Prostate gland (tissue), 2 donors: ENCODE measurements around the gene CD40LG.

ENCODE experiments used
- POLR2A ChIP-seq: fragments of 450-650 bp; IDR thresholded peaks from one replicate; pipeline ENCODE4 v1.6.1; 2016; ENCODE audit warnings: antibody characterized with exemption, mild to moderate bottlenecking
- POLR2AphosphoS5 ChIP-seq: sonication (generic); formaldehyde crosslinking; IDR thresholded peaks from one replicate; pipeline ENCODE4 v1.6.1; 2017; ENCODE audit warnings: antibody characterized with exemption
- TF ChIP-seq, protein P1 (sequence below), 4 experiments: fragments of 200-600 bp in 2 of 4; fragments of 450-650 bp in 2 of 4; sonication (generic) in 2 of 4; IDR thresholded peaks; 1 replicate in 3 of 4; 2 replicates in 1 of 4; pipeline ENCODE4 v1.5.1; 2016 to 2019; ENCODE audit warnings: antibody characterized with exemption in 4 of 4, mild to moderate bottlenecking in 2 of 4, moderate library complexity in 2 of 4

DNA sequence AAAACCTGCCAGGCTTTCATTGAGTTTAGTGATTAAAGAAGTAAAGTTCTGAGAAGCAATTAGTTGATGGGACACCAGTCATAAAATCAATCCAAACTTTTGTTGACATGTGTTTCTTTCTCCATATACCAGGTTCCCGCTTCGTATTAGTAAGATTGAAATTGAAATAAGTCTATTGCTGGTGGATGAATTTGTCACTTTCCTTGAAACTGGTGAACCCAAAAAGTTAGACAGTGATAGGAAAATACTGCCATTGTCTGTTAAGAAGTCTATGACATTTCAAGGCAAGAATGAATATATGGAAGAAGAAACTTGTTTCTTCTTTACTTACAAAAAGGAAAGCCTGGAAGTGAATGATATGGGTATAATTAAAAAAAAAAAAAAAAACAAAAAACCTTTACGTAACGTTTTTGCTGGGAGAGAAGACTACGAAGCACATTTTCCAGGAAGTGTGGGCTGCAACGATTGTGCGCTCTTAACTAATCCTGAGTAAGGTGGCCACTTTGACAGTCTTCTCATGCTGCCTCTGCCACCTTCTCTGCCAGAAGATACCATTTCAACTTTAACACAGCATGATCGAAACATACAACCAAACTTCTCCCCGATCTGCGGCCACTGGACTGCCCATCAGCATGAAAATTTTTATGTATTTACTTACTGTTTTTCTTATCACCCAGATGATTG, at the start of gene CD40LG:
- TF ChIP-seq, protein P1, sequence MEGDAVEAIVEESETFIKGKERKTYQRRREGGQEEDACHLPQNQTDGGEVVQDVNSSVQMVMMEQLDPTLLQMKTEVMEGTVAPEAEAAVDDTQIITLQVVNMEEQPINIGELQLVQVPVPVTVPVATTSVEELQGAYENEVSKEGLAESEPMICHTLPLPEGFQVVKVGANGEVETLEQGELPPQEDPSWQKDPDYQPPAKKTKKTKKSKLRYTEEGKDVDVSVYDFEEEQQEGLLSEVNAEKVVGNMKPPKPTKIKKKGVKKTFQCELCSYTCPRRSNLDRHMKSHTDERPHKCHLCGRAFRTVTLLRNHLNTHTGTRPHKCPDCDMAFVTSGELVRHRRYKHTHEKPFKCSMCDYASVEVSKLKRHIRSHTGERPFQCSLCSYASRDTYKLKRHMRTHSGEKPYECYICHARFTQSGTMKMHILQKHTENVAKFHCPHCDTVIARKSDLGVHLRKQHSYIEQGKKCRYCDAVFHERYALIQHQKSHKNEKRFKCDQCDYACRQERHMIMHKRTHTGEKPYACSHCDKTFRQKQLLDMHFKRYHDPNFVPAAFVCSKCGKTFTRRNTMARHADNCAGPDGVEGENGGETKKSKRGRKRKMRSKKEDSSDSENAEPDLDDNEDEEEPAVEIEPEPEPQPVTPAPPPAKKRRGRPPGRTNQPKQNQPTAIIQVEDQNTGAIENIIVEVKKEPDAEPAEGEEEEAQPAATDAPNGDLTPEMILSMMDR (IDR thresholded peaks at IDR 0.05) = no peak
- no peak for TF ChIP-seq POLR2A
- no peak for TF ChIP-seq POLR2AphosphoS5
